ENCODE data around the gene NDUFS7.

NDUFS7 gene

GRCh38 chr19:1400281-1401137 is 16.8 kb downstream of the NDUFS7 start:
- H3K9me3 ChIP-seq (ENCODE audit: control insufficient read depth, low read length): no peaks in the 10 kb centered on the region
- peaks cover 7% of the 10 kb centered on the region for H3K27me3 ChIP-seq (ENCODE audit: control insufficient read depth, insufficient read depth, low read length)
- H3K36me3 ChIP-seq (ENCODE audit: control insufficient read depth, insufficient read depth, low read length): no peaks in the 10 kb centered on the region
- H3K4me1 ChIP-seq (ENCODE audit: control insufficient read depth, insufficient read depth, low read length): peaks cover 25% of the 10 kb centered on the region
- H3K4me3 ChIP-seq (ENCODE audit: low read length): no peak overlapping the region
- peak overlapping the region; percentile 48 for H3K9ac ChIP-seq (ENCODE audit: low read length)

GRCh38 chr19:1401138-1401888 is 17.6 kb downstream of the NDUFS7 start, which contains the start of gene GAMT:
Gene GAMT (minus strand): TSS chr19:1401542. CDS start chr19:1401476, 66 bp downstream.
- no peaks in the 10 kb centered on the region for H3K9me3 ChIP-seq (ENCODE audit: control insufficient read depth, low read length)
- peak within 1 kb of the TSS; percentile 48 for H3K9ac ChIP-seq (ENCODE audit: low read length)

GRCh38 chr19:1401889-1402217 is 18.1 kb downstream of the NDUFS7 start:
- no peak overlapping the region for H3K4me3 ChIP-seq (ENCODE audit: low read length)
- H3K4me1 ChIP-seq (ENCODE audit: control insufficient read depth, insufficient read depth, low read length): peaks cover 13% of the 10 kb centered on the region
- H3K9ac ChIP-seq (ENCODE audit: low read length): no peak overlapping the region
- peaks cover 3% of the 10 kb centered on the region for H3K27me3 ChIP-seq (ENCODE audit: control insufficient read depth, insufficient read depth, low read length)
- no peaks in the 10 kb centered on the region for H3K9me3 ChIP-seq (ENCODE audit: control insufficient read depth, low read length)
- H3K36me3 ChIP-seq (ENCODE audit: control insufficient read depth, insufficient read depth, low read length): no peaks in the 10 kb centered on the region

More at GRCh38 chr19:1401138-1401888, 17.6 kb downstream of the NDUFS7 start, which contains the start of gene GAMT:
- H3K27me3 ChIP-seq (ENCODE audit: control insufficient read depth, insufficient read depth, low read length): peaks cover 3% of the 10 kb centered on the region
- H3K4me1 ChIP-seq (ENCODE audit: control insufficient read depth, insufficient read depth, low read length): peaks cover 17% of the 10 kb centered on the region
- H3K36me3 ChIP-seq (ENCODE audit: control insufficient read depth, insufficient read depth, low read length): no peaks in the 10 kb centered on the region
- H3K4me3 ChIP-seq (ENCODE audit: low read length): no peak within 1 kb of the TSS

GRCh38 chr19:1402411-1403070 is 18.8 kb downstream of the NDUFS7 start:
- H3K4me3 ChIP-seq (ENCODE audit: low read length): no peak overlapping the region
- peaks cover 3% of the 10 kb centered on the region for H3K27me3 ChIP-seq (ENCODE audit: control insufficient read depth, insufficient read depth, low read length)
- no peaks in the 10 kb centered on the region for H3K9me3 ChIP-seq (ENCODE audit: control insufficient read depth, low read length)
- H3K4me1 ChIP-seq (ENCODE audit: control insufficient read depth, insufficient read depth, low read length): peaks cover 13% of the 10 kb centered on the region
- H3K36me3 ChIP-seq (ENCODE audit: control insufficient read depth, insufficient read depth, low read length): no peaks in the 10 kb centered on the region
- H3K9ac ChIP-seq (ENCODE audit: low read length): no peak overlapping the region

GRCh38 chr19:1406774-1407527 is 23.2 kb downstream of the NDUFS7 start:
- no peaks in the 10 kb centered on the region for H3K9me3 ChIP-seq (ENCODE audit: control insufficient read depth, low read length)
- H3K9ac ChIP-seq (ENCODE audit: low read length): peak overlapping the region; percentile 59
- peaks cover 30% of the 10 kb centered on the region for H3K4me1 ChIP-seq (ENCODE audit: control insufficient read depth, insufficient read depth, low read length)
- H3K27me3 ChIP-seq (ENCODE audit: control insufficient read depth, insufficient read depth, low read length): peaks cover 3% of the 10 kb centered on the region
- H3K36me3 ChIP-seq (ENCODE audit: control insufficient read depth, insufficient read depth, low read length): no peaks in the 10 kb centered on the region
- peak overlapping the region; percentile 56 for H3K4me3 ChIP-seq (ENCODE audit: low read length)

GRCh38 chr19:1407528-1408299 is 24.0 kb downstream of the NDUFS7 start, which contains the start of gene DAZAP1:
Gene DAZAP1 (plus strand): TSS chr19:1407586. CDS start chr19:1407774, 188 bp downstream.
- H3K4me3 ChIP-seq (ENCODE audit: low read length): peak within 1 kb of the TSS; percentile 56
- H3K4me1 ChIP-seq (ENCODE audit: control insufficient read depth, insufficient read depth, low read length): peaks cover 38% of the 10 kb centered on the region
- peaks cover 1% of the 10 kb centered on the region for H3K27me3 ChIP-seq (ENCODE audit: control insufficient read depth, insufficient read depth, low read length)
- peak within 1 kb of the TSS; percentile 87 for H3K9ac ChIP-seq (ENCODE audit: low read length)
- H3K9me3 ChIP-seq (ENCODE audit: control insufficient read depth, low read length): no peaks in the 10 kb centered on the region
- no peaks in the 10 kb centered on the region for H3K36me3 ChIP-seq (ENCODE audit: control insufficient read depth, insufficient read depth, low read length)

- H3K9me3 ChIP-seq (ENCODE audit: control insufficient read depth, low read length): no peaks in the 10 kb centered on the region
- H3K27me3 ChIP-seq (ENCODE audit: control insufficient read depth, insufficient read depth, low read length): no peaks in the 10 kb centered on the region
- peak overlapping the region; percentile 45 for H3K4me3 ChIP-seq (ENCODE audit: low read length)
- H3K9ac ChIP-seq (ENCODE audit: low read length): peak overlapping the region; percentile 87
- peaks cover 38% of the 10 kb centered on the region for H3K4me1 ChIP-seq (ENCODE audit: control insufficient read depth, insufficient read depth, low read length)
- H3K36me3 ChIP-seq (ENCODE audit: control insufficient read depth, insufficient read depth, low read length): no peaks in the 10 kb centered on the region
Observed at GRCh38 chr19:1408300-1409203, 24.8 kb downstream of the NDUFS7 start.

GRCh38 chr19:1409204-1410005 is 25.7 kb downstream of the NDUFS7 start:
- Histone ChIP-seq H3K27me3 (ENCODE audit: control insufficient read depth, insufficient read depth, low read length) (no peaks in the 10 kb centered on the region), H3K9ac (ENCODE audit: low read length) (peak overlapping the region; percentile 87), H3K4me3 (ENCODE audit: low read length) (peak overlapping the region; percentile 45), H3K9me3 (ENCODE audit: control insufficient read depth, low read length) (no peaks in the 10 kb centered on the region), H3K36me3 (ENCODE audit: control insufficient read depth, insufficient read depth, low read length) (no peaks in the 10 kb centered on the region), H3K4me1 (ENCODE audit: control insufficient read depth, insufficient read depth, low read length) (peaks cover 38% of the 10 kb centered on the region)

GRCh38 chr19:1410136-1410786 is 26.6 kb downstream of the NDUFS7 start:
- Histone ChIP-seq H3K36me3 (ENCODE audit: control insufficient read depth, insufficient read depth, low read length) (no peaks in the 10 kb centered on the region), H3K9ac (ENCODE audit: low read length) (peak overlapping the region; percentile 34), H3K27me3 (ENCODE audit: control insufficient read depth, insufficient read depth, low read length) (no peaks in the 10 kb centered on the region), H3K4me1 (ENCODE audit: control insufficient read depth, insufficient read depth, low read length) (peaks cover 44% of the 10 kb centered on the region), H3K4me3 (ENCODE audit: low read length) (no peak overlapping the region), H3K9me3 (ENCODE audit: control insufficient read depth, low read length) (no peaks in the 10 kb centered on the region)
